Mesothelial cell of epicardium (in vitro differentiated cells): ENCODE data around the gene FGR. TPM values are rescaled to one million over a fixed set of nuclear protein-coding genes. Genes with fewer than 3 reads are reported as not detected.

ENCODE experiments used
- DNase-seq, 2 experiments: peaks; one replicate each; pipeline ENCODE4 v3.0.0; 2021; ENCODE audit warnings: low spot score in 2 of 2; ENCODE audit not compliant: unreplicated experiment in 2 of 2
- H3K27ac Mint-ChIP-seq: 2 replicates; pipeline ENCODE4 v1.8.0; 2021; ENCODE audit warnings: mixed read lengths
- H3K27me3 Mint-ChIP-seq: 2 replicates; pipeline ENCODE4 v1.8.0; 2021; ENCODE audit warnings: low read depth, mixed read lengths
- H3K36me3 Mint-ChIP-seq: 2 replicates; pipeline ENCODE4 v1.8.0; 2021; ENCODE audit warnings: mixed read lengths
- H3K4me1 Mint-ChIP-seq: 2 replicates; pipeline ENCODE4 v1.8.0; 2021; ENCODE audit warnings: mixed read lengths
- H3K4me3 Mint-ChIP-seq: 2 replicates; pipeline ENCODE4 v1.8.0; 2021; ENCODE audit warnings: mild to moderate bottlenecking, moderate library complexity, mixed read lengths
- H3K9me3 Mint-ChIP-seq: 2 replicates; pipeline ENCODE4 v1.8.0; 2021; ENCODE audit warnings: mixed read lengths
- CTCF ChIP-seq: fragments of 200-600 bp; sonication (generic); IDR thresholded peaks from one replicate; pipeline ENCODE4 v1.5.0; 2021; ENCODE audit warnings: antibody characterized with exemption; ENCODE audit not compliant: unreplicated experiment
- total RNA-seq: library from RNA; stranded (reverse); gene quantifications from 3 replicates; pipeline ENCODE4 v1.2.1, GENCODE V29; 2021

Gene FGR
- total RNA-seq, 1 donor from 2014 or later: 0.11 TPM

GRCh38 chr1:27570356-27570755, 64.6 kb downstream of the FGR start:
- DNase-seq: no peak
- peaks cover 86% of the 10 kb centered on the region for H3K4me1 Mint-ChIP-seq
- H3K4me3 Mint-ChIP-seq: peak overlapping the region; percentile 9
- H3K36me3 Mint-ChIP-seq: no peaks in the 10 kb centered on the region
- H3K27me3 Mint-ChIP-seq: no peaks in the 10 kb centered on the region
- TF ChIP-seq CTCF: no peak
- no peaks in the 10 kb centered on the region for H3K9me3 Mint-ChIP-seq
- peak overlapping the region; percentile 90 for H3K27ac Mint-ChIP-seq

- Mint-ChIP-seq H3K36me3 (no peaks in the 10 kb centered on the region), H3K4me3 (peak overlapping the region; percentile 41), H3K27ac (peak overlapping the region; percentile 94), H3K4me1 (peaks cover 83% of the 10 kb centered on the region), H3K9me3 (no peaks in the 10 kb centered on the region), H3K27me3 (no peaks in the 10 kb centered on the region)
- no peak for TF ChIP-seq CTCF
- DNase-seq: no peak
These were observed 65.3 kb downstream of the FGR start for GRCh38 chr1:27569506-27570291.

- Mint-ChIP-seq H3K9me3 (no peaks in the 10 kb centered on the region), H3K4me1 (peaks cover 82% of the 10 kb centered on the region), H3K36me3 (no peaks in the 10 kb centered on the region), H3K27me3 (no peaks in the 10 kb centered on the region), H3K27ac (peak overlapping the region; percentile 94), H3K4me3 (peak overlapping the region; percentile 41)
- no peak for TF ChIP-seq CTCF
- no peak for DNase-seq
These were observed 65.9 kb downstream of the FGR start for GRCh38 chr1:27569088-27569460.

- DNase-seq: peak; percentile 91 to 94
- no peaks in the 10 kb centered on the region for H3K36me3 Mint-ChIP-seq
- peak; percentile 71 for TF ChIP-seq CTCF
- peaks cover 82% of the 10 kb centered on the region for H3K4me1 Mint-ChIP-seq
- H3K9me3 Mint-ChIP-seq: no peaks in the 10 kb centered on the region
- peak overlapping the region; percentile 94 for H3K27ac Mint-ChIP-seq
- H3K4me3 Mint-ChIP-seq: peak overlapping the region; percentile 40
- H3K27me3 Mint-ChIP-seq: no peaks in the 10 kb centered on the region
These were observed 66.5 kb downstream of the FGR start for GRCh38 chr1:27568300-27569087.

GRCh38 chr1:27567971-27568299, 67.0 kb downstream of the FGR start:
- DNase-seq: no peak
- H3K4me1 Mint-ChIP-seq: peaks cover 81% of the 10 kb centered on the region
- peak overlapping the region; percentile 66 for H3K27ac Mint-ChIP-seq
- H3K27me3 Mint-ChIP-seq: no peaks in the 10 kb centered on the region
- peak overlapping the region; percentile 40 for H3K4me3 Mint-ChIP-seq
- H3K36me3 Mint-ChIP-seq: no peaks in the 10 kb centered on the region
- no peak for TF ChIP-seq CTCF
- no peaks in the 10 kb centered on the region for H3K9me3 Mint-ChIP-seq
